ENCODE data around the gene SCN8A.
"Not testable (repeated sequence)": the region's sequence is repeated elsewhere in the genome, so short reads cannot be mapped to it uniquely, and the experiment has no call there.

Gene SCN8A

GRCh38 chr12:51625370-51625769 is 34.3 kb downstream of the SCN8A start:
- no peak for DNase-seq

- DNase-seq = no peak
Measured at GRCh38 chr12:51626115-51626514, 35.1 kb downstream of the SCN8A start.

GRCh38 chr12:51626629-51627028 is 35.6 kb downstream of the SCN8A start:
- no peak for DNase-seq

- DNase-seq = no peak
Measured at GRCh38 chr12:51630256-51630880, 39.3 kb downstream of the SCN8A start.

GRCh38 chr12:51630986-51631385 is 40.0 kb downstream of the SCN8A start:
- DNase-seq = no peak

- DNase-seq = no peak
Measured at GRCh38 chr12:51631591-51631990, 40.6 kb downstream of the SCN8A start.

GRCh38 chr12:51632623-51633022 is 41.6 kb downstream of the SCN8A start:
- DNase-seq = no peak

GRCh38 chr12:51635346-51635745 is 44.3 kb downstream of the SCN8A start:
- DNase-seq = no peak

GRCh38 chr12:51636581-51636980 is 45.5 kb downstream of the SCN8A start:
- DNase-seq = no peak

- no peak for DNase-seq
Measured at GRCh38 chr12:51636986-51637385, 46.0 kb downstream of the SCN8A start.

- DNase-seq = no peak
Measured at GRCh38 chr12:51639361-51639760, 48.3 kb downstream of the SCN8A start.

- no peak for DNase-seq
Measured at GRCh38 chr12:51642286-51642685, 51.3 kb downstream of the SCN8A start.

- DNase-seq = no peak
Measured at GRCh38 chr12:51643951-51644350, 52.9 kb downstream of the SCN8A start.

GRCh38 chr12:51644691-51645090 is 53.7 kb downstream of the SCN8A start:
- DNase-seq = not testable (repeated sequence)

- no peak for DNase-seq
Measured at GRCh38 chr12:51645961-51646360, 54.9 kb downstream of the SCN8A start.

- DNase-seq = no peak
Measured at GRCh38 chr12:51647647-51648046, 56.6 kb downstream of the SCN8A start.

- no peak for DNase-seq
Measured at GRCh38 chr12:51653431-51653830, 62.4 kb downstream of the SCN8A start.

GRCh38 chr12:51661199-51661598 is 70.2 kb downstream of the SCN8A start:
- DNase-seq = no peak

GRCh38 chr12:51661836-51662235 is 70.8 kb downstream of the SCN8A start:
- DNase-seq = no peak

- DNase-seq = no peak
Measured at GRCh38 chr12:51662728-51663154, 71.7 kb downstream of the SCN8A start.

- DNase-seq = no peak
Measured at GRCh38 chr12:51663390-51663789, 72.4 kb downstream of the SCN8A start.

- DNase-seq = no peak
Measured at GRCh38 chr12:51666696-51667095, 75.7 kb downstream of the SCN8A start.

GRCh38 chr12:51667269-51667668 is 76.2 kb downstream of the SCN8A start:
- DNase-seq = no peak

GRCh38 chr12:51669271-51669670 is 78.2 kb downstream of the SCN8A start:
- DNase-seq = no peak

- no peak for DNase-seq
Measured at GRCh38 chr12:51669996-51670395, 79.0 kb downstream of the SCN8A start.
